NB4 (cell line): ENCODE results near the gene LRRFIP1.

Experiments used
- MYC ChIP-seq: IDR thresholded peaks from 2 replicates; pipeline ENCODE4 v1.6.1; 2011; ENCODE audit warnings: low read depth, low read length
- POLR2A ChIP-seq: IDR thresholded peaks from 2 replicates; pipeline ENCODE4 v1.6.1; 2011; ENCODE audit warnings: mild to moderate bottlenecking; ENCODE audit not compliant: insufficient read length; ENCODE audit errors: extremely low read depth
- TF ChIP-seq, protein P1 (sequence below): IDR thresholded peaks from one replicate; pipeline ENCODE4 v1.5.1; 2012; ENCODE audit warnings: low read depth, low read length
- TF ChIP-seq, protein P2 (sequence below): IDR thresholded peaks from 2 replicates; pipeline ENCODE4 v1.6.1; 2011; ENCODE audit warnings: low read depth, low read length

DNA sequence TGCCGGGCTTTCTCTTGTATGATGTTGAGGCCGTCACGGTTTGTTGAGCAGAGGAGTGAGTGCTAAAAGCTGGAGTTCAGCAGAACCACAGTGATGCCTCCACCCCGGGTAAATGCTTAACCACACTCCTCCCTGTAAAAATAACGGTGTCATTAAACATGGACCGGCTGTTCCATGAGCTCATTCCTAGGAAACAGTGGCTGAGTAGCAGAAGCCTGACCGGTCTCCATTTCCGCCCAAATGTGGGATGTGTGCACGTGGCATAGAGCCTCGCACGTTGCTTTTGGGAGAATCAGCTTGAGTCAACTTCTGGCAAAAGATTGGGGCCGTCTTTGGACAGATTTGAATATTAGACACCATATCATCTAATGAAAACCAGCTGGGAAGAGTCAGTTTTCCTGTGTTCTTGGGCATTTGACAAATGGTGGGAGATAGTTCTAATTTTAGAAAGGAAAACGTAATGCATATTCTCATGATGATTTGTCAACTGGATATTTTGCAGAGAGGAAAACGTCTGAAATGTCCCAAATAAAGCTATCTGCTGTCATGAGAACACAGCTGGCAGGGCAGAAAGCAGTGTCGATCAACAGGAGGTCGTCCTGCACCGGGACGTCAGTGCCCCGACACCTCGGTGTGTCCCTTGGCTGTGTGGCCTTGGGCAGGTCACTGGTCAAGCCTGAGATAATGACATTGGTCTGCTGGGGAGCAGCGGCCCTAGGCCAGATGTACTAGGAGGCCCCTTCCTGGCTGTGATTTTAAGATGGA, 42.4 kb downstream of the LRRFIP1 start:
- TF ChIP-seq, protein P1, sequence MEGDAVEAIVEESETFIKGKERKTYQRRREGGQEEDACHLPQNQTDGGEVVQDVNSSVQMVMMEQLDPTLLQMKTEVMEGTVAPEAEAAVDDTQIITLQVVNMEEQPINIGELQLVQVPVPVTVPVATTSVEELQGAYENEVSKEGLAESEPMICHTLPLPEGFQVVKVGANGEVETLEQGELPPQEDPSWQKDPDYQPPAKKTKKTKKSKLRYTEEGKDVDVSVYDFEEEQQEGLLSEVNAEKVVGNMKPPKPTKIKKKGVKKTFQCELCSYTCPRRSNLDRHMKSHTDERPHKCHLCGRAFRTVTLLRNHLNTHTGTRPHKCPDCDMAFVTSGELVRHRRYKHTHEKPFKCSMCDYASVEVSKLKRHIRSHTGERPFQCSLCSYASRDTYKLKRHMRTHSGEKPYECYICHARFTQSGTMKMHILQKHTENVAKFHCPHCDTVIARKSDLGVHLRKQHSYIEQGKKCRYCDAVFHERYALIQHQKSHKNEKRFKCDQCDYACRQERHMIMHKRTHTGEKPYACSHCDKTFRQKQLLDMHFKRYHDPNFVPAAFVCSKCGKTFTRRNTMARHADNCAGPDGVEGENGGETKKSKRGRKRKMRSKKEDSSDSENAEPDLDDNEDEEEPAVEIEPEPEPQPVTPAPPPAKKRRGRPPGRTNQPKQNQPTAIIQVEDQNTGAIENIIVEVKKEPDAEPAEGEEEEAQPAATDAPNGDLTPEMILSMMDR: no peak
- TF ChIP-seq POLR2A (no peak), MYC (no peak)
- TF ChIP-seq, protein P2, sequence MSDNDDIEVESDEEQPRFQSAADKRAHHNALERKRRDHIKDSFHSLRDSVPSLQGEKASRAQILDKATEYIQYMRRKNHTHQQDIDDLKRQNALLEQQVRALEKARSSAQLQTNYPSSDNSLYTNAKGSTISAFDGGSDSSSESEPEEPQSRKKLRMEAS: no peak
